Activated T-helper 17 cell treated with anti-CD3 and anti-CD28 coated beads, Interleukin-2, amount 50 U/mL, for 72 hours (primary cell): ENCODE measurements around the gene S100A16. TPM values are rescaled to one million over a fixed set of nuclear protein-coding genes. Genes with fewer than 3 reads are reported as not detected.
"Not testable (repeated sequence)": the region's sequence is repeated elsewhere in the genome, so short reads cannot be mapped to it uniquely, and the experiment has no call there.

Experiments used
- ATAC-seq: fragments of 150-1000 bp; cut with Tn5 transposase; replicated peaks from 2 replicates; pipeline ENCODE4 v1.10.0; 2021; ENCODE audit warnings: mild to moderate bottlenecking, moderate library complexity
- H3K27ac Mint-ChIP-seq: one replicate; pipeline ENCODE4 v1.8.0; 2022; ENCODE audit warnings: mixed read lengths
- H3K27me3 Mint-ChIP-seq: one replicate; pipeline ENCODE4 v1.8.0; 2022; ENCODE audit warnings: mixed read lengths
- H3K36me3 Mint-ChIP-seq: one replicate; pipeline ENCODE4 v1.8.0; 2022; ENCODE audit warnings: low read depth, mild to moderate bottlenecking, mixed read lengths
- H3K4me1 Mint-ChIP-seq: one replicate; pipeline ENCODE4 v1.8.0; 2022; ENCODE audit warnings: mixed read lengths
- H3K4me3 Mint-ChIP-seq: one replicate; pipeline ENCODE4 v1.8.0; 2022; ENCODE audit warnings: mild to moderate bottlenecking, mixed read lengths
- H3K9me3 Mint-ChIP-seq: one replicate; pipeline ENCODE4 v1.8.0; 2022; ENCODE audit warnings: mixed read lengths
- total RNA-seq, 2 donors: library from RNA; stranded (reverse); gene quantifications; one replicate each; pipeline ENCODE4 v1.2.3, GENCODE V29; 2022

Gene S100A16
- total RNA-seq, 2 donors from 2014 or later: not detected

- ATAC-seq: no peak
- H3K9me3 Mint-ChIP-seq: no peaks in the 10 kb centered on the region
- no peak overlapping the region for H3K4me3 Mint-ChIP-seq
- no peaks in the 10 kb centered on the region for H3K36me3 Mint-ChIP-seq
- H3K27ac Mint-ChIP-seq: no peak overlapping the region
- peaks cover 24% of the 10 kb centered on the region for H3K27me3 Mint-ChIP-seq
- H3K4me1 Mint-ChIP-seq: peaks cover 7% of the 10 kb centered on the region
Measured at GRCh38 chr1:153577138-153577537, 35.8 kb downstream of the S100A16 start.

- not testable (repeated sequence) for H3K4me3 Mint-ChIP-seq, H3K9me3 Mint-ChIP-seq, ATAC-seq, H3K36me3 Mint-ChIP-seq, H3K27ac Mint-ChIP-seq
- Mint-ChIP-seq H3K27me3 (peaks cover 24% of the 10 kb centered on the region), H3K4me1 (peaks cover 15% of the 10 kb centered on the region)
Measured at GRCh38 chr1:153575497-153575896, 37.4 kb downstream of the S100A16 start.

GRCh38 chr1:153575081-153575491, 37.9 kb downstream of the S100A16 start:
- not testable (repeated sequence) for ATAC-seq, H3K27ac Mint-ChIP-seq, H3K9me3 Mint-ChIP-seq, H3K4me3 Mint-ChIP-seq, H3K36me3 Mint-ChIP-seq
- H3K27me3 Mint-ChIP-seq: peaks cover 24% of the 10 kb centered on the region
- H3K4me1 Mint-ChIP-seq: peaks cover 15% of the 10 kb centered on the region

GRCh38 chr1:153573351-153573750, 39.6 kb downstream of the S100A16 start:
- no peak for ATAC-seq
- H3K27ac Mint-ChIP-seq: peak overlapping the region; percentile 95
- no peaks in the 10 kb centered on the region for H3K9me3 Mint-ChIP-seq
- H3K4me3 Mint-ChIP-seq: peak overlapping the region; percentile 80
- H3K27me3 Mint-ChIP-seq: peaks cover 13% of the 10 kb centered on the region
- peaks cover 31% of the 10 kb centered on the region for H3K4me1 Mint-ChIP-seq
- peaks cover 4% of the 10 kb centered on the region for H3K36me3 Mint-ChIP-seq

GRCh38 chr1:153572569-153573015, 40.3 kb downstream of the S100A16 start:
- Mint-ChIP-seq H3K4me3 (peak overlapping the region; percentile 80), H3K4me1 (peaks cover 38% of the 10 kb centered on the region), H3K9me3 (no peaks in the 10 kb centered on the region), H3K27ac (peak overlapping the region; percentile 95), H3K27me3 (peaks cover 5% of the 10 kb centered on the region), H3K36me3 (peaks cover 12% of the 10 kb centered on the region)
- ATAC-seq: peak; percentile 82

GRCh38 chr1:153571706-153572105, 41.2 kb downstream of the S100A16 start:
- H3K27ac Mint-ChIP-seq: peak overlapping the region; percentile 95
- no peaks in the 10 kb centered on the region for H3K27me3 Mint-ChIP-seq
- H3K4me3 Mint-ChIP-seq: peak overlapping the region; percentile 80
- peaks cover 45% of the 10 kb centered on the region for H3K4me1 Mint-ChIP-seq
- ATAC-seq: no peak
- H3K9me3 Mint-ChIP-seq: no peaks in the 10 kb centered on the region
- peaks cover 13% of the 10 kb centered on the region for H3K36me3 Mint-ChIP-seq

DNA sequence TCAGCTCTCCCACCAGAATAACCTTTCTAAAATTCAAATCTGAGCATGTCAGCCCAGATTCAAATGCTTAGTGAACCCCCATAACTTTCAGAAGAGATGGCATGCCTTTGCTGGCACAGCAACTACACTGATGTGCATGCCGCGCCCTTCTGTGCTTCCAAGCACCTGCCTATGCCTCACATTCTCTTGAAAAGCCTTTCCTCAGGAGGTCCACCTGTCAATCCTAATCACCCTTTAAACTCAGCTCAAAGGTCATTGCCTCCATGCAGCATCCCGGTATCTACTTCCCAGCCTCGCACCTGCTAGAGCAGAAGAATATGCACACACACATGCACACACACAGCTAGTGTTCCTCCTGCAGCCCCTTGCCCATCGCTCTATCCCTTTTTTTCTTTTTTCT, 42.1 kb downstream of the S100A16 start:
- no peaks in the 10 kb centered on the region for H3K27me3 Mint-ChIP-seq
- peaks cover 50% of the 10 kb centered on the region for H3K4me1 Mint-ChIP-seq

GRCh38 chr1:153569465-153569864, 43.5 kb downstream of the S100A16 start:
- Mint-ChIP-seq H3K36me3 (peaks cover 18% of the 10 kb centered on the region), H3K4me3 (peak overlapping the region; percentile 96), H3K9me3 (no peaks in the 10 kb centered on the region), H3K27me3 (no peaks in the 10 kb centered on the region), H3K27ac (peak overlapping the region; percentile 100), H3K4me1 (peaks cover 55% of the 10 kb centered on the region)
- no peak for ATAC-seq

More for the DNA sequence above, 42.1 kb downstream of the S100A16 start:
- ATAC-seq: no peak
- Mint-ChIP-seq H3K27ac (peak overlapping the region; percentile 7), H3K4me3 (no peak overlapping the region), H3K9me3 (no peaks in the 10 kb centered on the region), H3K36me3 (peaks cover 14% of the 10 kb centered on the region)

DNA sequence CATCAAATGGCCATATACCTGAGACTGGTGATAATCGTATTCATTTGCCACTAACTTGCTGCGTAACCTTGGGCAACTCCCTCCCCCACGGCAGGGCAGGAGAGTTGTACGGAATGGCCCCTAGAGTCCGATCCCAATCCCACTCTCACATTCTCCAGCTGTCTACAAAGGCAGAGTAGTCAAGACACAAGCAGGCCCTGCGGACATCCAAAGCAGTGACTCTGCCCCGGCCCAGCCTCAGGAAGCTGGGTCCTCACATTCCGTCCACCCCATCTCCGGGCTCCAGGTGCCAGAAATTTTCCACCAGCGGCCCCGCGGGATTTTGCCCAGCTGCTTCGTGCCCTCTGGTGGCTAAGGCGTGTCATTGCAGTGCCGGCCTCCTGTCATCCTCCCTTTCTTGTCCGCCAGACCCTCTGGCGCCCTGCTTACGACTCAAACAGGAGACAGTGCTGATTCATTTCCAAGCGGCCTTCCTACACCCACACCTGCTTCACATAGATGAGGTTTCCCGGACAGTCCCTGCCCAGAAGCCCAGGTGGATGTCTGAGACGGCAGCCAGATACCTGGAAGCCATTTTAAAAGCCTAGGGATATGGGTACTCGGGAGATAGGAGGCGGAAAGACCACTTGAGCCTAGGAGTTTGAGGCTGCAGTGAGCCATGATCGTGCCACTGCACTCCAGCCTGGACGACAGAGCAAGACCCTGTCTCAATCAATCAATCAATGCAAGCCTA, 44.4 kb downstream of the S100A16 start:
- H3K27me3 Mint-ChIP-seq: no peaks in the 10 kb centered on the region
- peak overlapping the region; percentile 96 for H3K4me3 Mint-ChIP-seq
- peaks cover 55% of the 10 kb centered on the region for H3K4me1 Mint-ChIP-seq
- ATAC-seq: peak; percentile 31
- no peaks in the 10 kb centered on the region for H3K9me3 Mint-ChIP-seq
- H3K27ac Mint-ChIP-seq: peak overlapping the region; percentile 100
- H3K36me3 Mint-ChIP-seq: peaks cover 18% of the 10 kb centered on the region

DNA sequence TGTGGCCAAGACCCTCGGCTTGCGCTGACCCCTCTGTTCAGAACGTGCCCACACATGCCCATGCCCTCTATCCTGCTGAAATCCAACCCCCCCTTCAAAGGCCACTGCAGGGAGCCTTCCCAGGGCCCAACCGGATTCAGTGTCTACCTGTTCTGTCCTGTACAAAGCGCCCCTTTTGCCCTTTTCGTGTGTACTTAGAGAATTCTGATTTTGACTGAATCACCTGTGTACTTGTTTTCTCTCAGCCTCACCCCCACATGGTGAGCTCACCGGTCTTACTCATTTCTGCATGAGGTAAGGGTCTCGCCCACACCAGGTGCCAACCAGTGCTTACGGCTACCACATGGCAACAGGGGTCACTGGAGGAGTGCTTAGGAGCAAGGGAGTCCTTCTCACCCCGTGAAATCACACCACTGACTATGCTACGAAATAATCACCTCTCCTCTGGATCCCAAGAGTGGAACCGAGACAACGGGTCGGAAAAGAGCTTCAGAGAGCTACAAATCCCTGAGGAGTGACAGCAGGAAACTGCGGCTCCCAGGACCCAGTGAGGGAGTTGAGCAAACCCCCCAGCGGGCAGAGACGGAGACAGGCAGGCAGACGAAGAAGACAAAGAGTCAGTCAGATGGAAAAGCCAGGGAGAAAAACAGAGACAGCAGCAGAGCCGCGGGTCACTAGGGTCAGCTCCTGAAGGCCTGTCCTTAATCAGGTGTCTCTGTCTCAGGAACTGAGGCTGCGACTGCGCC, 45.1 kb downstream of the S100A16 start:
- Mint-ChIP-seq H3K4me3 (peak overlapping the region; percentile 96), H3K27ac (peak overlapping the region; percentile 100), H3K27me3 (no peaks in the 10 kb centered on the region), H3K9me3 (no peaks in the 10 kb centered on the region), H3K4me1 (peaks cover 48% of the 10 kb centered on the region), H3K36me3 (peaks cover 18% of the 10 kb centered on the region)
- ATAC-seq: peak; percentile 51

DNA sequence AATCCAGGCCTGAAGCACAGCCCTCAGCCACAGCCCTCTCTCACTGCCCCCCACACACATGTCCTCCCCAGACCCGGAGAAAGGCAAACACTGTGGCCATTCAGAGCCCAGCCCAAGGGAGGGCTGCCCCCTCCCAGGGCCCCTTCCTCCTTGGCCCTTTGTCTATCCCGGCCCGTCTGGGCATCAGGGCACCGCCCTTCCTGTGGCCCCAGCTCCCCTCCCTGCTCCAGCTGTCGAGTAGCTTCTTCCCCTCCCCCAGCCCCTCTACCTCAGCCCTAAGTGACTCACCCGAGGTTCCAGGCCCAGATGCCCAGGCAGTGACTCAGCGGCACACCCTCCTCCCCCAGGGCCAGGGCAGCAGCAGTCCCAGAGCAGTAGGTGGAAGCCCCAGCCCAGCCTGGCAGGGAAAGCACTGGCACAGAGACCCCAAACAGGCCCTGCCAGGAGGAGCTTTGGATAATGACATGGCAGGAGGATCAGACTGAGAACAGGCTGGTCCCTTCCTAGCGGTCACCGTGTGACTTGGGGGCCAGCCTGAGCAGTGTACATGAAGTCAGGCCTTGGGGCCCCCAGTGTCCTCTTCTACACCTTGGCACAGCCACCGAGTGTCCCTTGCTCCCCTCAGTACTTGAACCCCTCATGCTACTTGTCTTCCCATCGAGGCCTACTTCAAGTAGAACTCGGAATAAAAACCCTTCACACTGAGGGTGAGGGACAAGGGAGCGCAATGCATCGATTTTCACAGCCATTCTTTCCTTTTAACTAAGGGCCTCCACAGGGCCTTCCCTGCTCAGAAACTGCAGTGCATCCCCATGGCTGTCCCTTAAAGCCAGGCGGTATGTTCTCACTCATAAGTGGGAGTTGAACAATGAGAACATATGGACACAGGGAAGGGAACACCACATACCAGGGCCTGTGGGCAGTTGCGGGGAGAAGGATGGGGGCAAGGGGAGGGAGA, 46.2 kb downstream of the S100A16 start:
- Mint-ChIP-seq H3K9me3 (no peaks in the 10 kb centered on the region), H3K4me3 (peak overlapping the region; percentile 96), H3K27ac (peak overlapping the region; percentile 100), H3K4me1 (peaks cover 44% of the 10 kb centered on the region), H3K36me3 (peaks cover 18% of the 10 kb centered on the region), H3K27me3 (no peaks in the 10 kb centered on the region)
- ATAC-seq: peak; percentile 83

DNA sequence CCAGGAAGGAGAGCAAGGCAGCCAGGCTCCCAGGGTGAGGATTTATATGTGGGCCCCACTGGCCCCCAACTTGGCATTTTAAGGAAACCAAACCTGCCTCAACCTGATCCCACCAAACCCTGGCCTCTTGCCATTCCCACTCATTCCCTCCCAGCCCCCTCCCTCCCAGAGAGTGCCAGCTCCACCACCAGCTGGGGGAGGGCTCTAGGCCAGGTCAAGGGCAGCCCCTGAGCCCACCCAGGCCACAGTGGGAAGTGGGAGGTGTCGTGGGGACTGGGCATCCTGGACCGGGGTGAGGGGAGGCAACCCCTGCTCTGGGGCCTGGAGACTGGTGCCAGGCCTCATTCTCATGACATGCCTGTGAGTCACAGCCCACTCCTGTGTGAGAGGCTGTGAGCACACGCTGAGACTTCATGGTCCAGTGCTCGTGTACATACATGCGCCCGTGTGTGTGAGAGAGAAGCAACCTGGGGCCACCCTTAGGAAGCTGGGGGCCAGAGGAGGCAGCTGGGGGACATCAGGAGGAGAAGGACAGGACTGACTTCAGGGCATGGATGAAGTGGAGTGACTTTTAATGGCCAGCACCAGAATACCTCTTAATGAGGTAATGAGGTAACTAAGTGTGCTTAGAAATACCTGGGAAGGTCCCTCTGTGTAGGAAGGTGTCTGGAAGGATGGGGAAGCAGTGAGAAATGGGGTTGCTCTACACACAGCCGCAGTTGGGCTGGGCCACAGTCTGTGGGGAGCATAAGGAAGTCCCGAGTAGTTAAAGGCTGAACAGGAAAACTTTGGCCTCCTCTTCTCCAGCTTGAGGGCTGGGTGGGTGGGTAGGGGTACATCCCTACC, 47.2 kb downstream of the S100A16 start, which contains the start of gene S100A2:
Gene S100A2, minus strand, starts transcription at position 316 of the 846 bp plus-strand sequence. CDS start 1,967 bp downstream, outside the sequence.
- Mint-ChIP-seq H3K4me3 (peak within 1 kb of the TSS; percentile 96), H3K4me1 (peaks cover 40% of the 10 kb centered on the region)
- ATAC-seq: peak; percentile 74

GRCh38 chr1:153563991-153564390, 48.9 kb downstream of the S100A16 start:
- Mint-ChIP-seq H3K4me1 (peaks cover 30% of the 10 kb centered on the region), H3K27ac (peak overlapping the region; percentile 38), H3K9me3 (no peaks in the 10 kb centered on the region), H3K36me3 (peaks cover 18% of the 10 kb centered on the region), H3K4me3 (no peak overlapping the region), H3K27me3 (no peaks in the 10 kb centered on the region)
- no peak for ATAC-seq

More for the DNA sequence above, 47.2 kb downstream of the S100A16 start, which contains the start of gene S100A2:
- H3K9me3 Mint-ChIP-seq: no peaks in the 10 kb centered on the region
- H3K27ac Mint-ChIP-seq: peak within 1 kb of the TSS; percentile 100
- no peaks in the 10 kb centered on the region for H3K27me3 Mint-ChIP-seq
- peaks cover 18% of the 10 kb centered on the region for H3K36me3 Mint-ChIP-seq
